ENCODE measurements around the gene AGPS.

AGPS gene

DNA sequence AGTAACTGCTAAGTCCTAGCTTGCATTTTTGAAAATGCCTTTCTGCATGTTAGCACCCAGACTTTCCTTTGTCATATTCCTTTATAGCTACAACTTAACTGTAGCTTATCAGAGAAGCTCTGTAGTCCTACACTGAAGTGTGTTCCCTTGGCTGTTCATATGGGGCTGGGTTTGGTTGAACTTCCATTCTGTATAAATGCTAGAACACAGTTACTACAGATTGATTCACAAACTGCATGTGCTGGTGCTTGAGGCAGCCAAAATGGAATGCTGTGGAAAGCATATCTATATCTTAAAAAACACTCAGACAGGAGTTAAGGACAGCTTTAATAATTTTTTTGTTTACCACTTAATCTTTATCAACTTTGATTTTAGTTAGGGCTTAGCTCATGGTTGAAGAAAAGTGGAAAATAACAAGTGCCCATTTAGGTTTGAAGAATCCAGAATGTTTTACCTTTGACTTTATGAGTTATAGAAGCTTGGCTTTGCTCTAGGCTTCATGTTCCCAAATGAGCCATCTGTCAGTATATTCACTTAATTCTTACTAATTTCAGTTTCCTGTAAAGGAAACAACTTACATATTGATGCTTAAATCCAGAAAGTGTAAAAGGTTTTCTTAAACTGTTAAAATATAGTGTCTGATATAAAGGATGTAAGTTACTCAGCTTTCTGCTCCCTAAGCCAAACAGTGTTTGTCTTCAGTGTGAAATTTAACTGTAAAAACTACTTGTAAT is 148.9 kb downstream of the AGPS start:
- no peak for DNase-seq (ENCODE audit: low spot score)

DNA sequence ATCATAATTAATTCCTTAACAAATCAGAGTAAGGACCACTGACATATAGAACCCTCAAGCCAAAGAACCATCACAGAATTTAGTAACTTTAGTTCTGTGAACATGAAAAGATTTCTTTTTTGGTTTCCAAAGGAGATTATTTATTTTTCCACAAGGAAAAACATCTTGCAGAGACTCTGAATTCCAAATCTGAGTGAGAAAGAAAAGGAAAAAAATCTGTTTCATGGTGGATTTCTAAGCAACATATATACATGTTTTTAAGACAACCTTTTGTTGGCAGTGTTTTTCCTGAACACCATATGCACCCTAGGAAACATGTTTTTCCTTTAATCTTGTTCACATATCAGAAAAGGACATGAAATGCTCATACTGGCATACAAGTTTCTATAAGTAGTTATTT is 149.8 kb downstream of the AGPS start:
- DNase-seq (ENCODE audit: low spot score) = no peak
- TF ChIP-seq, protein P1, sequence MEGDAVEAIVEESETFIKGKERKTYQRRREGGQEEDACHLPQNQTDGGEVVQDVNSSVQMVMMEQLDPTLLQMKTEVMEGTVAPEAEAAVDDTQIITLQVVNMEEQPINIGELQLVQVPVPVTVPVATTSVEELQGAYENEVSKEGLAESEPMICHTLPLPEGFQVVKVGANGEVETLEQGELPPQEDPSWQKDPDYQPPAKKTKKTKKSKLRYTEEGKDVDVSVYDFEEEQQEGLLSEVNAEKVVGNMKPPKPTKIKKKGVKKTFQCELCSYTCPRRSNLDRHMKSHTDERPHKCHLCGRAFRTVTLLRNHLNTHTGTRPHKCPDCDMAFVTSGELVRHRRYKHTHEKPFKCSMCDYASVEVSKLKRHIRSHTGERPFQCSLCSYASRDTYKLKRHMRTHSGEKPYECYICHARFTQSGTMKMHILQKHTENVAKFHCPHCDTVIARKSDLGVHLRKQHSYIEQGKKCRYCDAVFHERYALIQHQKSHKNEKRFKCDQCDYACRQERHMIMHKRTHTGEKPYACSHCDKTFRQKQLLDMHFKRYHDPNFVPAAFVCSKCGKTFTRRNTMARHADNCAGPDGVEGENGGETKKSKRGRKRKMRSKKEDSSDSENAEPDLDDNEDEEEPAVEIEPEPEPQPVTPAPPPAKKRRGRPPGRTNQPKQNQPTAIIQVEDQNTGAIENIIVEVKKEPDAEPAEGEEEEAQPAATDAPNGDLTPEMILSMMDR (IDR thresholded peaks at IDR 0.05; ENCODE audit: extremely low read depth, missing control alignments) = no peak

More for the DNA sequence above, 148.9 kb downstream of the AGPS start:
- TF ChIP-seq, protein P1 (IDR thresholded peaks at IDR 0.05; ENCODE audit: extremely low read depth, missing control alignments) = no peak

DNA sequence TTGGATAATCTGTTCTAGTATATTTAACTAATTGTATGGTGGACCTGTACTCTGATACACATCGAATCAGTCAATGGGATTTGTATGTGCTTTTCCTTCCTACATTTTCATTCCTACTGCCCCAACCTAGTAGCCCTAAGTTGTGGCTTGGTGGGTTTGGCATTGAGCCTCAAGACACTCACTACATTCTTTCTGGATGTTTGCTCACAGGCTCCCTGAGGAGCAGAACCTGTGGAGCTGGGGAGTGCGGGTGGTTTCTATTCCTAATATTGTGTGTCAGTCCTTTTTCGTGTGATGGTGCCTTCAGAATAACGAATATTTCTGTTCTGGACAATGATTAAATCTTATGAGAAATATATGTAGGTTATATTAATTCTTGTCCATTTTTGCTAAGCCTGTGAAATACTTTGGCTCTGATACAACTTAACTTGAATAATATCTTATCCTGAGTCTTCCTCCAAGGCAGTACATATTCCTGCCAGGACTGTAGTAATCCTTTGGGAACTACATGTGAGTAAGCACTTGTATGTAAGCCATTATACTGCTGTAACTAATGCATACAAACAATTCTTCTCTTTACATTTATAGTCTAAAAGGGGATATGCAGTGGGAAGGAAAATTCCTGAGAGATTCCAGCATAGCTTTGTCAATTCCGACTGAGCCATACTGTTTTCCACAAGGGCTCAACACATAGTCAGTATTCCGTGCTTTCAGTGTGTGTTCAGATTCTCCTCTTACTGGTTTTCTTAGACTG is 150.6 kb downstream of the AGPS start:
- TF ChIP-seq, protein P1 (IDR thresholded peaks at IDR 0.05; ENCODE audit: extremely low read depth, missing control alignments) = no peak
- DNase-seq (ENCODE audit: low spot score) = no peak

DNA sequence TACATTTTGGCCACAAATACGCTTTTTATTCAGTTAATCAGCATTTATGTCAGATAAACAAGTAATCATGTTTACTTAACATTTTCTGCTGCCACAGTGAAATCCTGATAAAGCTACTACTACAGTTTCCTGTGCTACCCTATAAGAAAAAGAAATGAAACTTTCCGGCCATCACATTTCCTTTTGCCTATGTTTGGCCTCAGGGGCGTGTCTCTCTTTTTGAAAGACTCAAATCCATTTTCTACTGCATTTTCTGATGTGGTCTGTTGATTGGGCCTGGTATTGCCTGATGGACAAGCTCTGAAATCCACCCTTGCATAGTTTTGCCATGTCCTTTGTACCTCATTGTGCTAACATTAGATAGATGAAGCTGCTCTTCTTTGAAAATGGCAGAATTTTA is 152.6 kb downstream of the AGPS start:
- DNase-seq (ENCODE audit: low spot score) = peak; percentile 8

DNA sequence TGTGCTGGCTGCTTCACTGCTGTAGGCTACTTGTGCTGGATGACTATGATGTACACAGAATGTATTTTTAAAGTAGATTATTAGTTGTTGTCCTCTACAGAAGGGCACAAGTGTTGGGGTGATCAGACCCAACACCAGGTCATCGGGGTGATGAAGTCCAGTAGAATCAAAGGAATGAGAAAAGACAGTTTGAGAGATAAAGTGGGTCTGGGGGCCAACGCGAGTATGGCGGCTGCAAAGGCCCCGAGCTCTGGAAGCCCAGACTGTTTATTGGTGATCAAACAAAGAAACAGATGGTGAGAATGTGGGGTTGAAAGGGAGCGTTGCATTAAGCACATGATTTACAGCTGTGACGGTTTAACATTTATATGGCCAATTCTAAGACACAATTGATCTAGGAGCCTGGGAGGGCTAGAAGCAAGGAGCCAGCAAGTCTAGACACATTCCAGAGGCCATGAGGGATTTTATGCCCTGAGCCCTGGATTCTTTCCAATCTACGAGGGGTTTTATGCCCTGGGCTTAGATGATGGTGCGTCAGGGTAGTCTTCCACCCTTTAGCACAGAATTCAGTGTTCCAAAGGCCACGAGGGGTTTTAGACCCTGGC is 153.5 kb downstream of the AGPS start:
- no peak for DNase-seq (ENCODE audit: low spot score)
- TF ChIP-seq, protein P1 (IDR thresholded peaks at IDR 0.05; ENCODE audit: extremely low read depth, missing control alignments) = no peak

More for the DNA sequence above, 152.6 kb downstream of the AGPS start:
- TF ChIP-seq, protein P1 (IDR thresholded peaks at IDR 0.05; ENCODE audit: extremely low read depth, missing control alignments) = no peak

DNA sequence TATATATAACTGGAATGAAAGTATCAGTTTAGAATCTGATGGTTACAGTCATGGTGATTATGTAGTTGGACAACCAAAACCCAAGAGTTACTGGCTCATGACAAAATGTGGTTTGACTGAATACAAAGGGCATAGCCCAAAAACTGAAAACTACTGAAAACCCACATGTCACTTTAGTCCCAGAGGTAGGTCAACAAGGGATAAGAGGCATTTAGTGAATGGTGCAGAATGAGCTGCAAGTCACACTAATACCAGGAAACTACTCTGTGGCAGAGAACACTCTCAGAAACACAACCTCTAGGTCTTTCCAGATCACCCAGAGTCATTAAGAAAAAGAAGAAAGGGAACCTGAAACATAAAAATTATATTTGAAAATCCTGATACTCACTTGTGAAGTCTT is 154.5 kb downstream of the AGPS start:
- DNase-seq (ENCODE audit: low spot score) = peak; percentile 49

More for the DNA sequence above, 154.5 kb downstream of the AGPS start:
- TF ChIP-seq, protein P1 (IDR thresholded peaks at IDR 0.05; ENCODE audit: extremely low read depth, missing control alignments) = no peak
